Dendritic cell treated with granulocyte-macrophage colony-stimulating factor and Interleukin-4, amounts not matched to agents 40 ng/mL and 50 ng/mL, for 4 days (primary cell): Measurements from ENCODE around the gene PRKG1.
"Not testable (repeated sequence)": the region's sequence is repeated elsewhere in the genome, so short reads cannot be mapped to it uniquely, and the experiment has no call there.

Experiments used
- H3K27ac Mint-ChIP-seq: one replicate; pipeline ENCODE4 v1.8.0; 2022; ENCODE audit warnings: mild to moderate bottlenecking, mixed read lengths
- H3K27me3 Mint-ChIP-seq: one replicate; pipeline ENCODE4 v1.8.0; 2022; ENCODE audit warnings: mild to moderate bottlenecking, mixed read lengths
- H3K36me3 Mint-ChIP-seq: one replicate; pipeline ENCODE4 v1.8.0; 2022; ENCODE audit warnings: low read depth, mixed read lengths
- H3K4me1 Mint-ChIP-seq: one replicate; pipeline ENCODE4 v1.8.0; 2022; ENCODE audit warnings: low read depth, mixed read lengths
- H3K4me3 Mint-ChIP-seq: one replicate; pipeline ENCODE4 v1.8.0; 2022; ENCODE audit warnings: mild to moderate bottlenecking, moderate library complexity, mixed read lengths
- H3K9me3 Mint-ChIP-seq: one replicate; pipeline ENCODE4 v1.8.0; 2022; ENCODE audit warnings: mixed read lengths
- intact Hi-C: fragments of 100-400 bp; cut with micrococcal nuclease; formaldehyde crosslinking; loops from one replicate; pipeline ENCODE4 v1.15.0; 2022

Gene PRKG1

GRCh38 chr10:51244748-51245490 lies 170.6 kb downstream of the PRKG1 start:
- Mint-ChIP-seq H3K36me3 (no peaks in the 10 kb centered on the region), H3K27me3 (no peaks in the 10 kb centered on the region), H3K4me3 (no peak overlapping the region), H3K9me3 (no peaks in the 10 kb centered on the region), H3K27ac (no peak overlapping the region), H3K4me1 (no peaks in the 10 kb centered on the region)
- intact Hi-C loops = no loop called here

GRCh38 chr10:51246156-51246555 lies 171.9 kb downstream of the PRKG1 start:
- Mint-ChIP-seq H3K27ac (no peak overlapping the region), H3K4me1 (no peaks in the 10 kb centered on the region), H3K27me3 (no peaks in the 10 kb centered on the region), H3K9me3 (no peaks in the 10 kb centered on the region), H3K36me3 (no peaks in the 10 kb centered on the region), H3K4me3 (no peak overlapping the region)
- intact Hi-C loops = no loop called here

GRCh38 chr10:51250278-51250920 lies 176.1 kb downstream of the PRKG1 start:
- H3K27ac Mint-ChIP-seq = no peak overlapping the region
- H3K27me3 Mint-ChIP-seq = no peaks in the 10 kb centered on the region
- no peaks in the 10 kb centered on the region for H3K36me3 Mint-ChIP-seq
- no peaks in the 10 kb centered on the region for H3K4me1 Mint-ChIP-seq
- no peak overlapping the region for H3K4me3 Mint-ChIP-seq
- intact Hi-C loops = no loop called here
- no peaks in the 10 kb centered on the region for H3K9me3 Mint-ChIP-seq

GRCh38 chr10:51251110-51251509 lies 176.8 kb downstream of the PRKG1 start:
- no peaks in the 10 kb centered on the region for H3K9me3 Mint-ChIP-seq
- no peak overlapping the region for H3K27ac Mint-ChIP-seq
- H3K4me1 Mint-ChIP-seq = no peaks in the 10 kb centered on the region
- no peaks in the 10 kb centered on the region for H3K27me3 Mint-ChIP-seq
- no peaks in the 10 kb centered on the region for H3K36me3 Mint-ChIP-seq
- H3K4me3 Mint-ChIP-seq = no peak overlapping the region
- intact Hi-C loops = no loop called here

- Mint-ChIP-seq H3K27me3 (no peaks in the 10 kb centered on the region), H3K9me3 (no peaks in the 10 kb centered on the region), H3K36me3 (no peaks in the 10 kb centered on the region), H3K4me1 (no peaks in the 10 kb centered on the region), H3K27ac (no peak overlapping the region), H3K4me3 (no peak overlapping the region)
- intact Hi-C loops = no loop called here
Measured at GRCh38 chr10:51255381-51255780, 181.1 kb downstream of the PRKG1 start.

- H3K27ac Mint-ChIP-seq = no peak overlapping the region
- peaks cover 4% of the 10 kb centered on the region for H3K4me1 Mint-ChIP-seq
- no peaks in the 10 kb centered on the region for H3K36me3 Mint-ChIP-seq
- no peaks in the 10 kb centered on the region for H3K27me3 Mint-ChIP-seq
- H3K4me3 Mint-ChIP-seq = no peak overlapping the region
- intact Hi-C loops = no loop called here
- peaks cover 5% of the 10 kb centered on the region for H3K9me3 Mint-ChIP-seq
Measured at GRCh38 chr10:51257511-51258248, 183.4 kb downstream of the PRKG1 start.

- H3K27ac Mint-ChIP-seq = no peak overlapping the region
- peaks cover 14% of the 10 kb centered on the region for H3K9me3 Mint-ChIP-seq
- H3K36me3 Mint-ChIP-seq = no peaks in the 10 kb centered on the region
- no peak overlapping the region for H3K4me3 Mint-ChIP-seq
- peaks cover 6% of the 10 kb centered on the region for H3K4me1 Mint-ChIP-seq
- H3K27me3 Mint-ChIP-seq = no peaks in the 10 kb centered on the region
- intact Hi-C loops = no loop called here
Measured at GRCh38 chr10:51260376-51260775, 186.1 kb downstream of the PRKG1 start.

GRCh38 chr10:51266496-51266895 lies 192.2 kb downstream of the PRKG1 start:
- intact Hi-C loops = no loop called here
- Mint-ChIP-seq H3K9me3 (peaks cover 23% of the 10 kb centered on the region), H3K27ac (no peak overlapping the region), H3K36me3 (no peaks in the 10 kb centered on the region), H3K4me1 (peaks cover 6% of the 10 kb centered on the region), H3K27me3 (no peaks in the 10 kb centered on the region), H3K4me3 (no peak overlapping the region)

GRCh38 chr10:51267980-51268570 lies 193.8 kb downstream of the PRKG1 start:
- H3K27ac Mint-ChIP-seq, intact Hi-C loops, H3K4me1 Mint-ChIP-seq, H3K36me3 Mint-ChIP-seq, H3K27me3 Mint-ChIP-seq, H3K4me3 Mint-ChIP-seq: not testable (repeated sequence)
- H3K9me3 Mint-ChIP-seq = peaks cover 13% of the 10 kb centered on the region

GRCh38 chr10:51269821-51270220 lies 195.5 kb downstream of the PRKG1 start:
- peaks cover 4% of the 10 kb centered on the region for H3K4me1 Mint-ChIP-seq
- intact Hi-C loops = no loop called here
- H3K36me3 Mint-ChIP-seq = no peaks in the 10 kb centered on the region
- peaks cover 9% of the 10 kb centered on the region for H3K9me3 Mint-ChIP-seq
- H3K4me3 Mint-ChIP-seq = no peak overlapping the region
- no peak overlapping the region for H3K27ac Mint-ChIP-seq
- no peaks in the 10 kb centered on the region for H3K27me3 Mint-ChIP-seq

- H3K4me3 Mint-ChIP-seq = no peak overlapping the region
- no peaks in the 10 kb centered on the region for H3K36me3 Mint-ChIP-seq
- H3K27ac Mint-ChIP-seq = no peak overlapping the region
- peaks cover 4% of the 10 kb centered on the region for H3K4me1 Mint-ChIP-seq
- H3K27me3 Mint-ChIP-seq = no peaks in the 10 kb centered on the region
- intact Hi-C loops = no loop called here
- H3K9me3 Mint-ChIP-seq = peaks cover 9% of the 10 kb centered on the region
Measured at GRCh38 chr10:51270936-51271530, 196.7 kb downstream of the PRKG1 start.

GRCh38 chr10:51272099-51272498 lies 197.8 kb downstream of the PRKG1 start:
- H3K9me3 Mint-ChIP-seq, H3K36me3 Mint-ChIP-seq, H3K27me3 Mint-ChIP-seq, intact Hi-C loops, H3K4me3 Mint-ChIP-seq, H3K27ac Mint-ChIP-seq, H3K4me1 Mint-ChIP-seq: not testable (repeated sequence)

- peaks cover 4% of the 10 kb centered on the region for H3K4me1 Mint-ChIP-seq
- intact Hi-C loops = no loop called here
- no peak overlapping the region for H3K4me3 Mint-ChIP-seq
- peaks cover 8% of the 10 kb centered on the region for H3K9me3 Mint-ChIP-seq
- H3K27me3 Mint-ChIP-seq = no peaks in the 10 kb centered on the region
- no peak overlapping the region for H3K27ac Mint-ChIP-seq
- no peaks in the 10 kb centered on the region for H3K36me3 Mint-ChIP-seq
Measured at GRCh38 chr10:51272555-51272954, 198.3 kb downstream of the PRKG1 start.

GRCh38 chr10:51273574-51273973 lies 199.3 kb downstream of the PRKG1 start:
- Mint-ChIP-seq H3K4me3 (no peak overlapping the region), H3K27ac (no peak overlapping the region), H3K36me3 (no peaks in the 10 kb centered on the region), H3K9me3 (peaks cover 3% of the 10 kb centered on the region), H3K27me3 (no peaks in the 10 kb centered on the region), H3K4me1 (peaks cover 4% of the 10 kb centered on the region)
- intact Hi-C loops = no loop called here
